Panc1 (cell line): Measurements from ENCODE around the gene NUP153.

Experiments used
- POLR2AphosphoS5 ChIP-seq: IDR thresholded peaks from 2 replicates; pipeline ENCODE4 v1.6.1; 2012; ENCODE audit warnings: mild to moderate bottlenecking, low read depth, low read length, moderate library complexity
- REST ChIP-seq, 2 experiments: IDR thresholded peaks; 2 replicates each; pipeline ENCODE4 v1.6.1; 2011 to 2012; ENCODE audit warnings: low read depth in 2 of 2, control low read depth in 1 of 2, low read length in 1 of 2, mild to moderate bottlenecking in 1 of 2, moderate library complexity in 1 of 2; ENCODE audit not compliant: insufficient read depth in 1 of 2
- SIN3A ChIP-seq: IDR thresholded peaks from 2 replicates; pipeline ENCODE4 v1.6.1; 2012; ENCODE audit warnings: low read depth, mild to moderate bottlenecking, low read length, moderate library complexity, borderline replicate concordance; ENCODE audit not compliant: insufficient read depth
- TF ChIP-seq, protein P1 (sequence below): fragments of 450-650 bp; IDR thresholded peaks from 2 replicates; pipeline ENCODE4 v1.5.1; 2017; ENCODE audit warnings: mild to moderate bottlenecking

- TF ChIP-seq, protein P1, sequence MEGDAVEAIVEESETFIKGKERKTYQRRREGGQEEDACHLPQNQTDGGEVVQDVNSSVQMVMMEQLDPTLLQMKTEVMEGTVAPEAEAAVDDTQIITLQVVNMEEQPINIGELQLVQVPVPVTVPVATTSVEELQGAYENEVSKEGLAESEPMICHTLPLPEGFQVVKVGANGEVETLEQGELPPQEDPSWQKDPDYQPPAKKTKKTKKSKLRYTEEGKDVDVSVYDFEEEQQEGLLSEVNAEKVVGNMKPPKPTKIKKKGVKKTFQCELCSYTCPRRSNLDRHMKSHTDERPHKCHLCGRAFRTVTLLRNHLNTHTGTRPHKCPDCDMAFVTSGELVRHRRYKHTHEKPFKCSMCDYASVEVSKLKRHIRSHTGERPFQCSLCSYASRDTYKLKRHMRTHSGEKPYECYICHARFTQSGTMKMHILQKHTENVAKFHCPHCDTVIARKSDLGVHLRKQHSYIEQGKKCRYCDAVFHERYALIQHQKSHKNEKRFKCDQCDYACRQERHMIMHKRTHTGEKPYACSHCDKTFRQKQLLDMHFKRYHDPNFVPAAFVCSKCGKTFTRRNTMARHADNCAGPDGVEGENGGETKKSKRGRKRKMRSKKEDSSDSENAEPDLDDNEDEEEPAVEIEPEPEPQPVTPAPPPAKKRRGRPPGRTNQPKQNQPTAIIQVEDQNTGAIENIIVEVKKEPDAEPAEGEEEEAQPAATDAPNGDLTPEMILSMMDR = no peak
- TF ChIP-seq REST (IDR thresholded peaks at IDR 0.05; ENCODE audit: insufficient read depth in 1 of 2, low read depth in 2 of 2, low read length in 1 of 2) (no peak), POLR2AphosphoS5 (no peak), SIN3A (no peak)
Measured at GRCh38 chr6:17716221-17716620, 9.5 kb upstream of the NUP153 start.
